DLD1 (cell line): ENCODE results near the gene TRIM15.
"Not testable (repeated sequence)": the region's sequence is repeated elsewhere in the genome, so short reads cannot be mapped to it uniquely, and the experiment has no call there.

Source experiments
- in situ Hi-C: cut with HindIII; loops from 2 replicates; pipeline ENCODE4 v1.10.0; 2017; ENCODE audit warnings: low sequenced_read_pairs

TRIM15 gene

DNA sequence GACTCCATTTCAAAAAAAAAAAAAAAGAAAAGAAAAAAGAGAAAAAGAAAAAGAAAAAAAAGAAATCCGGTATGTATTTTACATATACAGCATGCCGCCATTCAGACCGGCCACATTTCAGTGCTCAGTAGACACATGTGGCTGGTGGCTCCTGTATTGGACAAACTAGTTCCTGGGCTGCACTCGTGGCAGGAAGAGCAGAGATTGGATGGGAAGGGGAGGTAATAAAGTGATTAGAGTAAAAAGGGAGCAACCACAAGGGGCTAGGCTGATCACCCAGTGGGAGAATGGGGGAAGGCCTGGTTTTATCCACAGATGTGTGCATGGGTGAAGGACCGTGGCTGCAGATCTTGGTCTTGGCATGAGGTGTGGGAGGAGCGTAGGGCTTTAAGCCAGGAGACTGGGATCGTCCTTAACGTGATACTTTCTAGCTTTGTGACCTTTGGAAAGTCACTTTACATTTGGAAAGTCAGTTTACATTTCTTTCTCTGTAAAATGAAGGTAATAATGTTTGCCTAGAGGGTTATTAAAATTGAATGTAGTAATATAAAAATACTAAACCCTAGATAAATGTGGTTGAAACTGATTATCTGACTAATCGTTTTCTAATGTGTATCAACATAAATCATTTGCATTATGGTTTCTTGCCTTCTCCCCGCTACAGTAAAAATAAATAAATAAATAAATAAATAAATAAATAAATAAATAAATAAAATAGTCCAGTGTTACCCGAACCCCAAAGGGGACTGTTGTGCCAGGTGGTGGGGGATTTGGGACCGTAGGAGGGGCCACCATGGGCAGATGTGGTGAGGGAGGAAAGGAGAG is 869 bp upstream of the TRIM15 start:
- in situ Hi-C loops = no loop called here

DNA sequence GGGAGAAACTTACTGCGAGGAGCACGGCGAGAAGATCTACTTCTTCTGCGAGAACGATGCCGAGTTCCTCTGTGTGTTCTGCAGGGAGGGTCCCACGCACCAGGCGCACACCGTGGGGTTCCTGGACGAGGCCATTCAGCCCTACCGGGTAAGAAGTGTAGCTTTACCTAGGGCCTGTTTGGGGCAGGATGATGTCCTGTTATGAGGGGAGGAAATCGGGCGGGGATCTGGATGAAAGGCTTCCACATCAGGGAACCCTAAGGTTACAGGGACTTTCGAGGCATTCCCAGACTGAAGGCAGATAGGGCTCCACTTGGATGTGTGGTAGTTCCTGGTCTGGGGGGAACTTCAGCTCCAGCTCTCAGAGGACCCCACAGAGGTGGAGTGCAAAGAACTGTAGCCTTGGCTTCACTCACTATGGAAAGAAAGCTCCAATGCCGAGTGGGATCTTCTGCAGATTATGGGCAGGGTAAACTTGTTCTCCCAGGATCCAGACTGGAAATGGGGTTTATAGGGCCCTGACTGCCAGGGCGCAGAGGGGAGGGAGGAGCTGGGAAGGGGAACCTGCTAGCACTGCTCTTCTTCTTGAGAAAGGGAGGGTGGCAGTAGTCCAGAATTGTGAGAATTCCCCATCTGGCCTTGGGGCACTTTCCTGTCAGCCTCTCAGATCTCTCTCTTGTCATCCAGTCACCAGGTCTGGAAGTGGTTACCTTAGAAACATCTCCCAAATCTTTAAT is 740 bp downstream of the TRIM15 start:
- in situ Hi-C loops = no loop called here

DNA sequence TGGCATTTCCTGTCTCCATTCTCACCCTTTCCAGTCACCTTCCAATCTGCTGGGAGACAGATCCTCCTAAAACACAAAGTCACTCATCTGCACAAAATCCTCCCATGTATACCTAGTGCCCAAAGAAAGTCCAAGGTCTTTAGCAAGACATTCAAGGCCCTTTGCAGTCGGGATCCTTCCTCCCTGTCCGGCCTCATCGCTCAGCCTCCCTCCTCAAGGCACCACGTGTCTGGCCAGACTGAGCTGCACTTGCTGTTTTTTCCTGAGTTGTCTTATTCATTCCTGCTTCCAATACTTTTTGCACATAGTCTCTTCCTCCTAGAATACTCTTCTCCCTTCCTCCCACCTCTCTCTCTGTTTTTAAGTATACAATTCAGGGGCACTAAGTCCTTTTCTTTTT is 1.4 kb downstream of the TRIM15 start:
- in situ Hi-C loops = no loop called here

DNA sequence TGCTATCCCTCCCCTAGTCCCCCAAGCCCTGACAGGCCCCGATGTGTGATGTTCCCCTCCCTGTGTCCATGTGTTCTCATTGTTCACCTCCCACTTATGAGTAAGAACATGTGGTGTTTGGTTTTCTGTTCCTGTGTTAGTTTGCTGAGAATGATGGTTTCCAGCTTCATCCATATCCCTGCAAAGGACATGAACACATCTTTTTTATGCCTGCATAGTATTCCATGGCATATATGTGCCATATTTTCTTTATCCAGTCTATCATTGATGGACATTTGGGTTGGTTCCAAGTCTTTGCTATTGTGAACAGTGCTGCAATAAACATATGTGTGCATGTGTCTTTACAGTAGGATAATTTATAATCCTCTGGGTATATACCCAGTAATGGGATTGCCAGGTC is 1.9 kb downstream of the TRIM15 start:
- in situ Hi-C loops = not testable (repeated sequence)

DNA sequence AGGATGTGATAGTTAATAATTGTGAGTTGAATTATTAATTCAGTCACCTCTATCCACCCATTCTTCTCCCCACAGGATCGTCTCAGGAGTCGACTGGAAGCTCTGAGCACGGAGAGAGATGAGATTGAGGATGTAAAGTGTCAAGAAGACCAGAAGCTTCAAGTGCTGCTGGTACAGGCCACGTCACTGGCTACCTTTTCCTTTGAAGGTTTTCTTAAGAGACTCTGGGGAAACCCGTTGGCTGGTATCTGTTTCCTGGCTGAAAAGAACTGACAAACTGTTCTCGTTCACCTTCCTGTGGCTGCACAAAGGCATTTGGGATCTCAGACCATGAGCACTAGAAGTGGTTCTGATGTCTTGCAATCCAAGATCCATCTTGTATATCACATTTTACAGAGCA is 3.8 kb downstream of the TRIM15 start:
- in situ Hi-C loops = no loop called here

DNA sequence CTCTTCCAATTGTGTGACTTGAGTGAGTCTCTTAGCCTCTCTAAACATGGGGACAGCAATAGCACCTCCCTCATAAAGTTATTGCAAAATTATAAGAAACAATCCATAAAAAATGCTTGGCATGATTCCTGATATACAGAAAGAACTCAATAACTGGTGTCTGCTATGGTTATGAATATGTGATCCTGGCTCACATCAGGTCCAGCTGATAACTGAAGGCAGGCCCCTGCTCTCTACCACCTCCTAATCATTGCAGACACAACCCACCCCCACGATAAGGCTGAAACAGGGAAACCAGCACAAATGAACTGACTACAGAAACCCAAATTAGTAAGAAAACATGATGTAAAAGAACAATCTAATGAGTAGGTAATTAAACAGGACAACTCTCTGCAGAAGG is 5.4 kb downstream of the TRIM15 start:
- in situ Hi-C loops = no loop called here

DNA sequence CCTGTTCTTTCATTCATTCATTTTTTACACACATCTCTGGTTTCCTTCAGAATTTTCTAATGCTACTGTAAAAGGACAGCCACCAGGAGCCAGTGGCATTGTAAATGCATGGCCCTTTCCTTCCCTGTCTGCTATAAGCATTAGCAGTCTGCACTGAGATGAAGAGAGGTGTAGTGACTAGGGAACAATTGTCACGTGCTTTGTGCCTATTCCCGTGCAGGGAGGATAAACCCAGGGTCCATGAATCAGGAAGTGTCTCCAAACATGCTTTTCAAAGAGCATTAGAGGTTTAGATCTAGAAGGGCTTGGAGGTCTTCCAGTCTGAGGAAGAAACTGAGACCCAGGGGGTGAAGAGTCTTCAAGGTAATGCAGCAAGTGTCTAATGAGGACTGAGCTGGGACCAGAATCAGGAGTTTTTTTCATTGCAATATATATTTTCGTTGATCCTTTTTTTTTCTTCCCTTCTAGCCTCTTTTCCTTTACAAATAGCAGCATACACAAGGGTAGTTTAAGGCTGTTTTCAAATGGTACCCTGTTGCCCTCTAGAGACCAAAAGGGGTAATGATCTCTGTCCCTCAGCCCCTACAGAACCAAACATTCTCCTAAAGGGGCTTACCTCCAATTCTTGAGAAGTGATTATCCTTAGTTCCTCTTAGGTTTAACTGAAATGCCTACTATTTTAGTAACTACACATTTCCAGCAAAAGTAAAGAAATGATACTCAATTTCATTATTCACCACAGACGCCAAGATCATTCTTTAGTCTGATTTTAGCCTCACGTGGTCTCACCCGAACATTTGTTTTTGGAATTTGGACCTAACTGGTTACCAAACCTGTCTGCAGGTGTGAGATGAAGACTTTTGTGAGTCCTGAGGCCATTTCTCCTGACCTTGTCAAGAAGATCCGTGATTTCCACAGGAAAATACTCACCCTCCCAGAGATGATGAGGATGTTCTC is 6.6 kb downstream of the TRIM15 start:
- in situ Hi-C loops = no loop called here

DNA sequence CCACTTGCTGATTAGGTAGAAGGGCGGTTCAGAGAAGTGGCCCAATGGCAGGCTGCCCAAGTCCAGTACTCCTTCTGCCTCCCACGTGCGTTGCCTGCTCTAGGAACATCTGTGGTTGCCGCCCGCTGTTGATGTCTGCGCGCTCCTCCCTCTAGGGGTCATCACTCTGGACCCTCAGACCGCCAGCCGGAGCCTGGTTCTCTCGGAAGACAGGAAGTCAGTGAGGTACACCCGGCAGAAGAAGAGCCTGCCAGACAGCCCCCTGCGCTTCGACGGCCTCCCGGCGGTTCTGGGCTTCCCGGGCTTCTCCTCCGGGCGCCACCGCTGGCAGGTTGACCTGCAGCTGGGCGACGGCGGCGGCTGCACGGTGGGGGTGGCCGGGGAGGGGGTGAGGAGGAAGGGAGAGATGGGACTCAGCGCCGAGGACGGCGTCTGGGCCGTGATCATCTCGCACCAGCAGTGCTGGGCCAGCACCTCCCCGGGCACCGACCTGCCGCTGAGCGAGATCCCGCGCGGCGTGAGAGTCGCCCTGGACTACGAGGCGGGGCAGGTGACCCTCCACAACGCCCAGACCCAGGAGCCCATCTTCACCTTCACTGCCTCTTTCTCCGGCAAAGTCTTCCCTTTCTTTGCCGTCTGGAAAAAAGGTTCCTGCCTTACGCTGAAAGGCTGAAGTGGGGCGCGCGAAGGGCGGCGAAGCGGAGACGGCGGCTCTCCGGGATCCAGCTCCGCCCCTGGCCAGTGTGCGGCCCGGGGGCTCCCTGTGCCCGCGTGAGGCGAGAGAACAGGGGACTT is 8.5 kb downstream of the TRIM15 start:
- in situ Hi-C loops = no loop called here

DNA sequence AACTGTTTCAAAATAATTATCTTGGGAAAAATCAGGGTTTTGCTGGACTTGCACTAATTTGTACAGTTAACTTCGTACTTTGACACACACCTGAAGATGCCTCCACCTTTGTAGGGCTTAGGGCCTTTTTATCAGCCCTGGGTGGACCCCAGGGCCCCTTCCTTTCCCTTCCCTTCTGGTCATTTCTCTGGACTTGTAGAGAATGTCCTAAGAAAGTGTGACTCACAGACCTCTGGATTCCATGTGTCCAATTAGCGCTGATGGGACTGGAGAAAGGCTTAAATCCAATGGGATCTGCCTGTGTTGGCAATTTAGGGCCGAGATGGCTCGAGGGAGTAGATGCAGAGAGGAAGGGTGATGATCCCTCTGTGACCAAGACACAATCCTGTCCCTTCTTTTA is 9.3 kb downstream of the TRIM15 start:
- in situ Hi-C loops = no loop called here

DNA sequence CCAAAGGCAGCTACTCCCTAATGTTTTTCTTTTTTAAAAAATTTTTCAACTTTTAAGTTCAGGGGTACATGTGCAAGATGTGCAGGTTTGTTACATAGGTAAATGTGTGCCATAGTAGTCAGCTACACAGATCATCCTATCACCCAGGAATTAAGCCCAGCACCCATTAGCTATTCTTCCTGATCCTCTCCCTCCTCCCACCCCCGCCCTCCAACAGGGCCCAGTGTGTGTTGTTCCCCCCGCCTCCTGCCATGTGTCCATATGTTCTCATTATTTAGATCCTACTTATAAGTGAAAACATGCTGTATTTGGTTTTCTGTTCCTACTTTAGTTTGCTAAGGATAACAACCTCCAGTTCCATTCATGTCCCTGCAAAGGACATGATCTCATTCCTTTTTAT is 12.4 kb downstream of the TRIM15 start:
- in situ Hi-C loops = loop anchor here (25.0 kb wide), 1 partner anchor 88 kb away; the partner anchor contains the start of gene RNF39

DNA sequence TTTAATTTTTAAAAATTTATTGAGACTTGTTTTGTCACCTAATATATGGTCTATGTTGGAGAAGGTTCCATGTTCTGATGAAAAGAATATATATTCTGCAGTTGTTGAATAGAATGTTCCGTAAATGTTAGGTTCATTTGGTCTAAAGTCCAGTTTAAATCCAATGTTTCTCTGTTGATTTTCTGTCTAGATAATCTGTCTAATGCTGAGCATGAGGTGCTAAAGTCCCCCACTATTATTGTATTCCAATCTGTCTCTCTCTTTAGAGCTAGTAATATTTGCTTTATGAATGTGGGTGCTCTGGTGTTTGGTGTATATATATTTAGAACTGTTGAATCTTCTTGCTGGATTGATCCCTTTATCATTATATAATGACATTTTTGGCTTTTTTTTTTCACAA is 15.5 kb downstream of the TRIM15 start:
- in situ Hi-C loops = loop anchor here (25.0 kb wide), 1 partner anchor 92 kb away; the partner anchor contains the start of gene RNF39

DNA sequence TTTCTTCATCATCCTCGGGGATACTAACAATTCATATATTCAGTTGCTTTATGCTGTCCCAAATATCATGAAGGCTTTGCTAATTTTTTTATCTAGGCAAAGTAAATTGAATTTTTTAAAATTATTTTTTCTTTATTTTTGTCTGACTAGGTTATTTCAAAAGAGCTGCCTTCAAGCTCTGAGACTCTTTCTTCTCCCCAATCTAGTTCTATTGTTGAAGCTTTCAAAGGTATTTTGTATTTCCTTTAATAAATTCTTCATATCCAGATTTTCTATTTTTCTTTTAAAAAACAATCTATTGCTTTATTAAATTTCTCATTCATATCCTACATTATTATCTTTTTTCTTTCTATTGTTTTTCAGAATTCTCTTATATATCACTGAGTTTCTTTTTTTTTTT is 16.8 kb downstream of the TRIM15 start:
- in situ Hi-C loops = loop anchor here (25.0 kb wide), 1 partner anchor 93 kb away; the partner anchor contains the start of gene RNF39

DNA sequence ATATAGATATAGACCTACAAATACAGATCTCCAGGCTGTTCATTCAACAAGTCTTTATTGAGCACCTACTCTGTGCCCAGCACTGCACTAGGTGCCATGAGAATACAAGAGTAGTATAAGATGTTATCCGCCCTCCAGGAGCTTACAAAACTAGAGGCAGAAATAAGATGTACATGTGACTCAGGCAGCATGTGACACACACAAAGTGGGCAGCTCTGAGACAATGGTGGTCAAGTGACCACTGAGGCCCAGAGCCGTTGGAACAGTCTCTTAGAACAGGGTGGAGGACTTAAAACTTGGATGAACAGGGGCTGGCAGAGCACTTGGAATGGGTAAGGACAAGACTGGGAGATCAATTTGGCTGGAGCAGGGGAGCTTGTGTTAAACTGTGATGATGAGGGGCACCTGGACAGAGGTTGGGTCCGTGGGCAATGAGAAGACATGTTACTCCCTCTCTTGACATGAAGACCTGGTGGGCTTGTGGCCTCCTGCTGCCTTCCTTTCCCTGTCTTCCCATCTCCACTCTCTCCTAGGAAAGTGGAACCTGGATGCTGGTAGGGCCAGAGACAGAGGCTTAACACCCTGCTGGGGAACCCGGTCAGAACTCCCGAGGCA is 21.2 kb downstream of the TRIM15 start:
- in situ Hi-C loops = loop anchor here (25.0 kb wide), 1 partner anchor 97 kb away; the partner anchor contains the start of gene RNF39

DNA sequence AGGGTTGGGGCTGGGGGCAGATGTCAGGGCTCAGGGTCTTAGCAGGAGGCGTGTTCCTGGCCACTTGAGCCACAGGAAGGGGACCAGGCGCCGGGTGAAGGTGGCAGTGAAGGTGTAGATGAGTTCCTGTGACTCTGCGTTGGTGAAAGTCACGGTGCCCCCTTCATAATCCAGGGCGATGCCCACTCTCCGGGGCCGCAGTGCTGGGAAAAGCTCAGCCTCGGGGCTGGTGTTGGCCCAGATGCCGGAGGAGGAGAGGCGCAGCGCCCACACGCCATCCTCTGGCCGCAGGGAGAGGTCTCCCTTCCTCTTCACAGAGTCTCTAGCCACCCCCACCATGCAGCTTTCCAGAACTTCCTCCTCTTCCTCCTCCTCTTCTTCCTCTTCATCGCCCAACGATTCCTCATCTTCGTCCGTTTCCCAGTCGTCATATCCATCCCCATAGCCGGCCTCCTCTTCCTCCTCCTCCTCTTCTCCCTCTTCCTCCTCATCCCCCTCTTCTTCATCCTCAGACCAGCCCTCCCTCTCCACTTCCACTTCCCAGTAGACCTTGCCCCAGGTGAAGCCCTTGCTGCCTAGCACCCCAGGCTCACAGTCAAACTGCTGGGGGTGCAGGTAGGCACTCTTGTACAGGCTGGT is 22.6 kb downstream of the TRIM15 start:
- in situ Hi-C loops = loop anchor here (25.0 kb wide), 1 partner anchor 99 kb away; the partner anchor contains the start of gene RNF39

DNA sequence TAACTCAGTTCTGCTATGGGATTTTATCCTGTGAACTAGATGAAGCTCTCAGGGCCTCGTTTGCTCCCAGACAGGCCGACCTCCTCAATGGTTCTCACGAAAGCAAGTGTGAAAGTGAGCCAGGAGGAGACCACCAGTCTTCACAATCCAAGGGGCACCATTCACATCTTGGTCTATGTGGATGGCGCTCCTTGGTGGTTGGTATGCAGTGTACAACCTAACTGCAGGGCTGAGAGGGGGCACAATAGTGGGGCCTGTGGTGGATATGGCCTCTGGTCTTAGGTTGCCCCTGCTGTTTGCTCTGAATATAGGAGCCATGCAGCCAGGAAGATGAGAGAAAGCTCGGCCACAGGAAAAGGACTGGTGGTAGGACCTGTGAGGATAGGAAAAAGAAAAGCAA is 25.2 kb downstream of the TRIM15 start:
- in situ Hi-C loops = loop anchor here (25.0 kb wide), 1 partner anchor 101 kb away; the partner anchor contains the start of gene RNF39

DNA sequence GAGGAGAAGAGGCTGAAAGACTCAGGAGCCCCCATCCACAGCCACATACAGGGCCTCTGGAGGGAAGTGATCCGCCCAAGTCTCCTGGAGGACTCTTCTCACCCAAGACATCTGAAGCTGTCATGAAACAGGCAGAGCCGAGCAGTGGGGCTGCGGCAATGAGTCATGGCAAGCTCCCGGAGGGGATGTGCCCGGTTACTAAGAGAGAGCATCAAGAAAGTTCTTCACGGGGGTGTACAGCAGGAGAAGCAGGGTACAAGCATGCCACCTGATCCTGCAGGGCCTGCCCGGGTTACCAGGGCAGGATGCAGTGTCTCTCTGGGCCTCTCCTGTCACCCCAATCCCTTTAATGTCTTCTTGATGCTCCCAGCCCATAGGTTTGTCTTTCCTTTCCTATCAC is 28.7 kb downstream of the TRIM15 start:
- in situ Hi-C loops = loop anchor here (25.0 kb wide), 1 partner anchor 105 kb away; the partner anchor contains the start of gene RNF39

DNA sequence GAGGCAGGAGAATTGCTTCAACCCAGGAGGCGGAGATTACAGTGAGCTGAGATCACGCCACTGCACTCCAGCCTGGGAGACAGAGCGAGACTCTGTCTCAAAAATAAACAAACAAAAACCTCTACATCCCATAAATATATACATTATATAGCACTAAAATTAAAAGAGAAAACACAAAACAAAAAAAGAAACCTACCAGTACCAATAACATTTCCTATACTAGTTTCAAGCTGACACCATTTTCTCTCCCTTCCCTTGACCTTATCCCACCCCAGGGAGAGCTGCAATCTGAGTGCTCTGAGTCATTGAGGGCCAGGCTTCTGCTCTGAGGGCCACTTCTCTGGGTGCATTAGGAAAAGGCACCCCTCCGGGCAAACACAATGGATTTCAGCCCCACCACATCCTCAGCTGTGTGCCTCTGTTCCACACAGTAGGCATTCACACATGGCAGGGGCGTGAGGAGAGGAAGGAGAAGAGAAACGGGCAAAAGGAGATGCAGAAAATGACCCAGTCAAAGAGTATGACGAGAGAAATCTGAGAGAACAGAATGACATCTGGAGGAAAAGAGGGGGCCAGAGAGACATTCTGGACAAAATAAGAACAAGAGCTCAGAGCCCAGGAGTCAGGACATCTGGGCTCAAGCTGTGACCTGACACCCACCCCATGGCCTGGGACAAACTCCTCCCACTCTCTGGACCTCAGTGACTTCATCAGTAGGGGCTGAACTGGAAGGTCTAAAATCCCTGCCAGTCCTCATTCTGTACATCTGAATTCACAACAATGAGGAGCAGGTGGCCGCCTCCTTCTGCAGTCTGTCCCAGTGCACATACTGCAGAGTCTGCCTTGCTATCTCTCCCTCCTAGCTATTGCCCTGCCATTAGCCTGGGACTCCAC is 31.7 kb downstream of the TRIM15 start:
- in situ Hi-C loops = loop anchor here (25.0 kb wide), 1 partner anchor 108 kb away; the partner anchor contains the start of gene RNF39

DNA sequence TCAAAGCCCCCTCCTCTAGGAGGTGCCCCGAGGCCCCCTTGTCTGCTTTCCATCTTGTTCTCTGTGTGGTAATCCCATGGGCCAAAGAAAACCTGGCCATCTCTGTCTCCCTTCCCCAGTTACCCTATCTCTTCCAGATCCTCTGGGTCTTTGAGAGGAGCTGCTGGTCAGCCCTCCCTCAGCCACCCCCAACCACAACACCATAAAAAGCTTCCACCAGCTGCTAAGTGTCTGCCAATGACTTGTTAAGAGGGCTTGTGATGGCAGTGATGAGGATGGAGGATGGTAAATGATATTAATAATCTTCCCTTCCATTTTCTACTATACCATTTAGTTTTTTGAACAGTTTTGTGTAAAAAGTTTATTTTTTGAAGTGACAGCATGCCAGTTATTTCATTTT is 32.6 kb downstream of the TRIM15 start:
- in situ Hi-C loops = loop anchor here (25.0 kb wide), 1 partner anchor 109 kb away; the partner anchor contains the start of gene RNF39
